Inferior parietal cortex (tissue), 1 donor: ENCODE data around the gene SLC9A1.
A peak's percentile ranks its signal among the peaks of the same experiment; 100 is the strongest.

Source experiments
- DNase-seq: peaks from one replicate; pipeline ENCODE4 v3.0.0-alpha.2; 2016; ENCODE audit errors: extremely low spot score

Gene SLC9A1

GRCh38 chr1:27070390-27071048 is 84.4 kb downstream of the SLC9A1 start:
- DNase-seq: no peak

GRCh38 chr1:27068922-27069321 is 86.0 kb downstream of the SLC9A1 start:
- no peak for DNase-seq

- DNase-seq: no peak
Measured at GRCh38 chr1:27065999-27066630, 88.8 kb downstream of the SLC9A1 start.

GRCh38 chr1:27060891-27061290 is 94.0 kb downstream of the SLC9A1 start:
- no peak for DNase-seq

- DNase-seq: no peak
Measured at GRCh38 chr1:27058966-27059669, 95.8 kb downstream of the SLC9A1 start.

- peak; percentile 40 for DNase-seq
Measured at GRCh38 chr1:27057801-27058625, 96.9 kb downstream of the SLC9A1 start.

GRCh38 chr1:27057389-27057788 is 97.5 kb downstream of the SLC9A1 start:
- no peak for DNase-seq

GRCh38 chr1:27053977-27054753 is 100.8 kb downstream of the SLC9A1 start:
- DNase-seq: no peak

GRCh38 chr1:27052527-27052926 is 102.4 kb downstream of the SLC9A1 start:
- no peak for DNase-seq

GRCh38 chr1:27049607-27050006 is 105.3 kb downstream of the SLC9A1 start:
- no peak for DNase-seq

- DNase-seq: no peak
Measured at GRCh38 chr1:27049100-27049499, 105.8 kb downstream of the SLC9A1 start.
